Activated T-helper 1 cell treated with anti-CD3 and anti-CD28 coated beads, Interleukin-2, amount 50 U/mL, for 16 hours (primary cell): ENCODE measurements around the gene TMA7.
"Not testable (repeated sequence)": the region's sequence is repeated elsewhere in the genome, so short reads cannot be mapped to it uniquely, and the experiment has no call there.

Source experiments
- DNase-seq, 2 donors: peaks; one replicate each; pipeline ENCODE4 v3.0.0-alpha.2; 2020; ENCODE audit warnings: low read depth in 1 of 2, low spot score in 1 of 2

The TMA7 gene

GRCh38 chr3:48439820-48440589 is at the start of gene TMA7, which contains the start of gene CCDC51:
TSS of gene TMA7 (plus strand) at chr3:48440257. CDS start at chr3:48440297, 40 bp downstream.
TSS of gene CCDC51 (minus strand) at chr3:48440119. CDS start at chr3:48435128, 4,991 bp downstream.
- DNase-seq = peak; percentile 97

GRCh38 chr3:48394391-48394790 is 45.7 kb upstream of the TMA7 start:
- no peak for DNase-seq

- DNase-seq = no peak
Measured at GRCh38 chr3:48395714-48396113, 44.3 kb upstream of the TMA7 start.

GRCh38 chr3:48397767-48398681 is 42.0 kb upstream of the TMA7 start:
- no peak for DNase-seq

GRCh38 chr3:48398701-48399386 is 41.2 kb upstream of the TMA7 start:
- DNase-seq = no peak

GRCh38 chr3:48399387-48400172 is 40.5 kb upstream of the TMA7 start:
- no peak for DNase-seq

- peak; percentile 19 to 42 for DNase-seq
Measured at GRCh38 chr3:48400824-48401433, 39.1 kb upstream of the TMA7 start.

- DNase-seq = not testable (repeated sequence)
Measured at GRCh38 chr3:48401434-48401901, 38.6 kb upstream of the TMA7 start.

GRCh38 chr3:48402281-48402732 is 37.8 kb upstream of the TMA7 start:
- DNase-seq = no peak

GRCh38 chr3:48402907-48403306 is 37.1 kb upstream of the TMA7 start:
- no peak for DNase-seq

- DNase-seq = peak in 1 of 2 donors; percentile 1
Measured at GRCh38 chr3:48403533-48404439, 36.3 kb upstream of the TMA7 start.

GRCh38 chr3:48404440-48405342 is 35.4 kb upstream of the TMA7 start:
- DNase-seq = no peak

GRCh38 chr3:48405343-48405881 is 34.6 kb upstream of the TMA7 start:
- DNase-seq = no peak

GRCh38 chr3:48405971-48406370 is 34.1 kb upstream of the TMA7 start:
- DNase-seq = no peak

GRCh38 chr3:48406443-48407431 is 33.3 kb upstream of the TMA7 start:
- no peak for DNase-seq

GRCh38 chr3:48407542-48408099 is 32.4 kb upstream of the TMA7 start:
- DNase-seq = no peak
